Endothelial cell of umbilical vein (primary cell): Measurements from ENCODE around the gene SPOCD1. TPM values are rescaled to one million over a fixed set of nuclear protein-coding genes. Genes with fewer than 3 reads are reported as not detected.

ENCODE experiments used
- BruUV-seq: library from RNA; stranded (reverse); fragments of 400-500 nt; replicated peaks from 2 replicates; lab custom pipeline; 2021; lab: Mats Ljungman, UMichigan
- CTCF ChIA-PET: fragments of 300-600, 350-600 bp; sonication (Branson Sonifier 250); formaldehyde crosslinking; loops from one replicate; lab custom pipeline; 2021; ENCODE audit warnings: antibody characterized with exemption, inconsistent platforms; lab: Charles Lee
- POLR2A ChIA-PET: fragments of 300-600, 350-600 bp; sonication (Branson Sonifier 250); formaldehyde crosslinking; loops from one replicate; lab custom pipeline; 2021; ENCODE audit warnings: antibody characterized with exemption, inconsistent platforms; lab: Charles Lee
- DNase-seq: peaks from one replicate; pipeline ENCODE4 v3.0.0-alpha.2; 2011; ENCODE audit warnings: low read depth, low spot score
- FAIRE-seq: peaks from 2 replicates; lab custom pipeline; 2011; peaks lifted over from hg19 to GRCh38; lab: Jason Lieb, UNC
- H2AFZ ChIP-seq: 2 replicates; pipeline ENCODE4 v1.6.0; 2012; ENCODE audit warnings: low read depth, low read length, control low read depth, inconsistent platforms
- H3K27ac ChIP-seq: 2 replicates; pipeline ENCODE4 v1.5.1; 2011; ENCODE audit warnings: low read depth, mild to moderate bottlenecking, control low read depth, low read length, moderate library complexity; ENCODE audit not compliant: insufficient read depth
- H3K27me3 ChIP-seq, 2 experiments: 2 replicates each; pipeline versions ENCODE4 v1.6.0 to v1.6.1; 2011; ENCODE audit warnings: low read length in 2 of 2, mixed read lengths in 1 of 2; ENCODE audit not compliant: control insufficient read depth in 2 of 2, insufficient read depth in 2 of 2
- H3K36me3 ChIP-seq, 2 experiments: 2 replicates in 1 of 2; 3 replicates in 1 of 2; pipeline ENCODE4 v1.5.1; 2011; ENCODE audit warnings: low read length in 2 of 2, mild to moderate bottlenecking in 1 of 2, moderate library complexity in 1 of 2; ENCODE audit not compliant: control insufficient read depth in 2 of 2, insufficient read depth in 2 of 2; ENCODE audit errors: extremely low read depth in 1 of 2
- H3K4me1 ChIP-seq: 3 replicates; pipeline ENCODE4 v1.5.1; 2011; ENCODE audit warnings: mild to moderate bottlenecking, low read length; ENCODE audit not compliant: control insufficient read depth, insufficient read depth; ENCODE audit errors: extremely low read depth
- H3K4me2 ChIP-seq: 2 replicates; pipeline ENCODE4 v1.6.1; 2011; ENCODE audit warnings: low read length, control low read depth, mixed read lengths; ENCODE audit not compliant: insufficient read depth
- H3K4me3 ChIP-seq, 3 experiments: fragments of 200-600 bp in 1 of 3; sonication (generic), shearing (Covaris generic) in 1 of 3; replicated peaks in 1 of 3; 2 replicates each; pipeline ENCODE4 v1.5.1; 2011 to 2016; ENCODE audit warnings: control low read depth in 3 of 3, low read length in 3 of 3, mild to moderate bottlenecking in 2 of 3, inconsistent platforms in 1 of 3, low read depth in 1 of 3, moderate library complexity in 1 of 3; ENCODE audit not compliant: insufficient read depth in 1 of 3
- H3K79me2 ChIP-seq: 2 replicates; pipeline ENCODE4 v1.6.0; 2012; ENCODE audit warnings: low read length, inconsistent platforms; ENCODE audit not compliant: control insufficient read depth, insufficient read depth
- H3K9ac ChIP-seq: replicated peaks from 2 replicates; pipeline ENCODE3; 2011; ENCODE audit warnings: low read length, control low read depth; ENCODE audit not compliant: insufficient read depth; ENCODE audit errors: extremely low read depth
- H3K9me1 ChIP-seq: replicated peaks from 3 replicates; pipeline ENCODE4 v1.6.0; 2011; ENCODE audit warnings: mild to moderate bottlenecking, low read length; ENCODE audit not compliant: control insufficient read depth, insufficient read depth; ENCODE audit errors: extremely low read depth
- H3K9me3 ChIP-seq: replicated peaks from 2 replicates; pipeline ENCODE4 v1.5.1; 2012; ENCODE audit warnings: low read length, inconsistent platforms; ENCODE audit not compliant: control insufficient read depth, insufficient read depth
- H4K20me1 ChIP-seq: replicated peaks from 2 replicates; pipeline ENCODE3; 2011; ENCODE audit warnings: mild to moderate bottlenecking, low read length; ENCODE audit not compliant: control insufficient read depth, insufficient read depth; ENCODE audit errors: extremely low read depth
- EZH2 ChIP-seq: IDR thresholded peaks from 2 replicates; pipeline ENCODE4 v1.6.1; 2012; ENCODE audit warnings: borderline replicate concordance, low read depth, mild to moderate bottlenecking, moderate library complexity, low read length, inconsistent platforms; ENCODE audit not compliant: severe bottlenecking
- FOS ChIP-seq: IDR thresholded peaks from 2 replicates; pipeline ENCODE4 v1.6.1; 2011; ENCODE audit warnings: mild to moderate bottlenecking, low read length, moderate library complexity, borderline replicate concordance; ENCODE audit not compliant: insufficient read depth
- GATA2 ChIP-seq: IDR thresholded peaks from 2 replicates; pipeline ENCODE4 v1.7.0; 2011; ENCODE audit warnings: low read depth, mild to moderate bottlenecking, moderate library complexity, mixed read lengths, low read length; ENCODE audit not compliant: insufficient read length, insufficient read depth
- JUN ChIP-seq: IDR thresholded peaks from 2 replicates; pipeline ENCODE4 v1.6.1; 2011; ENCODE audit warnings: borderline replicate concordance, low read depth; ENCODE audit not compliant: insufficient read length, insufficient read depth
- MYC ChIP-seq: IDR thresholded peaks from one replicate; pipeline ENCODE4 v1.6.1; 2011; ENCODE audit warnings: mild to moderate bottlenecking, low read depth, low read length
- POLR2A ChIP-seq: IDR thresholded peaks from 2 replicates; pipeline ENCODE4 v1.6.1; 2012; ENCODE audit warnings: low read depth, mild to moderate bottlenecking, control low read depth, low read length
- POLR2AphosphoS5 ChIP-seq: IDR thresholded peaks from 2 replicates; pipeline ENCODE4 v1.6.1; 2012; ENCODE audit warnings: low read depth, mild to moderate bottlenecking, control low read depth, low read length, moderate library complexity; ENCODE audit not compliant: insufficient read depth
- dilution Hi-C: fragments of 300-500 bp; cut with MboI; formaldehyde crosslinking; loops from one replicate; pipeline ENCODE4 v1.15.0; 2019; ENCODE audit warnings: low sequenced_read_pairs; ENCODE audit not compliant: extremely low pct_ligation_motif_present
- intact Hi-C: fragments of 100-400 bp; cut with micrococcal nuclease; formaldehyde crosslinking; loops from one replicate; pipeline ENCODE4 v1.10.0; 2022
- polyA plus RNA-seq, 4 experiments: library from polyadenylated mRNA; depleted of rRNA in 3 of 4; stranded (reverse) in 3 of 4; unstranded in 1 of 4; fragments of >200 nt; gene quantifications; 2 replicates each; pipeline versions ENCODE4 v1.2.1 to v1.2.3, GENCODE V29; 2011 to 2012; ENCODE audit warnings: missing spikeins in 1 of 4
- total RNA-seq: library from RNA; stranded (reverse); gene quantifications from 2 replicates; pipeline ENCODE4 v1.2.3, GENCODE V29; 2021
- TF ChIP-seq, protein P1 (sequence below): IDR thresholded peaks from 2 replicates; pipeline ENCODE4 v1.6.1; 2011; ENCODE audit not compliant: insufficient read depth, insufficient read length
- TF ChIP-seq, protein P2 (sequence below), 2 donors: IDR thresholded peaks; 1 replicate in 1 of 2; 2 replicates in 1 of 2; pipeline ENCODE4 v1.5.1; 2011; ENCODE audit warnings: low read length in 2 of 2, mild to moderate bottlenecking in 2 of 2, moderate library complexity in 2 of 2, control low read depth in 1 of 2, inconsistent platforms in 1 of 2, low read depth in 1 of 2; ENCODE audit not compliant: insufficient read depth in 1 of 2; ENCODE audit errors: extremely low read depth in 1 of 2

Gene SPOCD1
- total and polyA plus RNA-seq, 2 donors (not counting 3 experiments of a cell fraction or from before 2014, with no cell fraction given), result 0.27 to 33.0 TPM

DNA sequence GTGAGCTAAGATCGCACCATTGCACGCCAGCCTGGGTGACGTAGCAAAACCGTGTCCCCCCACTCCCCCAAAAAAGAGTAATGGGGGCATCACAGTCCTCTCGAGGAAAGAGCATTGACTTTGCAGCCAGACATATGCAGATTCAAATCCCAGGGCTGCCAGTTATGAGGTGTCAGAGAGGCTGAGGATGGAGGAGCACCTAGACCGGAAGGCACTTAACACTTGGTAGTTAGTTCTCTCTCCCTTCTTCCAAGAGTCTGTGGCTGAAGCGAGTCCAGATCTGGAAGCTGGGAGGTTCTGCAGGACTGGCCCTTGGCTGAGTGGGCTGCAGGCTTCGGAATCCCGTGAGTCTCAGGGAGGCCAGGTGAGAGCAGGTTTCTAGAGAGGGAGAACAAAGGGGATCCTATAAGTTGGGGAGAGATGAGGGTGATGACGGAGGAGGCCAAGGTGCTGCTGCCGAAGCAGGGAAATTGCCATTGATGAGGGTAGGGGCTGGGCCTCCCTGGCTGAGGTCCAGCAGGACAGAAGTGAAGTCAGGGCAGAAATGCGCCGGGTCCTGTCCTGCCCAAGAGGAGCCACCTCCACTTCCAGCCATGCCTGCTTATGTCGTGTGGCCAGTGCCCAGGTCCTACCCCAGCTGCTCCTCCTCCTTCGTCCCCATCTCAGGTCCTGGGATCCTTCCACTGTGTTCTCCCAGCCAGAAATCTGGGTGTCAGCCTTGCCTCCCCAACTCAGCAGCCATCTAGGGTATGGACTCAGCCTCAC, 13.3 kb upstream of the SPOCD1 start:
- Histone ChIP-seq H2AFZ (no peak overlapping the region), H3K27ac (no peak overlapping the region), H3K4me3 (no peak overlapping the region), H3K4me2 (no peak overlapping the region), H3K79me2 (no peaks in the 10 kb centered on the region), H3K4me1 (no peaks in the 10 kb centered on the region), H3K9ac (no peak overlapping the region), H3K27me3 (no peaks in the 10 kb centered on the region), H3K9me3 (no peaks in the 10 kb centered on the region), H4K20me1 (no peaks in the 10 kb centered on the region), H3K36me3 (no peaks in the 10 kb centered on the region), H3K9me1 (no peaks in the 10 kb centered on the region)
- no peak for FAIRE-seq
- DNase-seq, result no peak
- BruUV-seq, result no TSS peak
- CTCF ChIA-PET, result interaction anchor here (1.0 to 1.4 kb wide), 2 partner anchors 23 to 148 kb away, joined by 3 read pairs; no protein-coding TSS in a partner anchor
- no peak for TF ChIP-seq GATA2
- TF ChIP-seq JUN, result no peak
- no peak for TF ChIP-seq EZH2
- TF ChIP-seq, protein P1, sequence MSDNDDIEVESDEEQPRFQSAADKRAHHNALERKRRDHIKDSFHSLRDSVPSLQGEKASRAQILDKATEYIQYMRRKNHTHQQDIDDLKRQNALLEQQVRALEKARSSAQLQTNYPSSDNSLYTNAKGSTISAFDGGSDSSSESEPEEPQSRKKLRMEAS, result no peak
- no peak for TF ChIP-seq MYC
- TF ChIP-seq POLR2AphosphoS5, result no peak
- TF ChIP-seq FOS, result no peak
- TF ChIP-seq POLR2A, result no peak
- TF ChIP-seq, protein P2, sequence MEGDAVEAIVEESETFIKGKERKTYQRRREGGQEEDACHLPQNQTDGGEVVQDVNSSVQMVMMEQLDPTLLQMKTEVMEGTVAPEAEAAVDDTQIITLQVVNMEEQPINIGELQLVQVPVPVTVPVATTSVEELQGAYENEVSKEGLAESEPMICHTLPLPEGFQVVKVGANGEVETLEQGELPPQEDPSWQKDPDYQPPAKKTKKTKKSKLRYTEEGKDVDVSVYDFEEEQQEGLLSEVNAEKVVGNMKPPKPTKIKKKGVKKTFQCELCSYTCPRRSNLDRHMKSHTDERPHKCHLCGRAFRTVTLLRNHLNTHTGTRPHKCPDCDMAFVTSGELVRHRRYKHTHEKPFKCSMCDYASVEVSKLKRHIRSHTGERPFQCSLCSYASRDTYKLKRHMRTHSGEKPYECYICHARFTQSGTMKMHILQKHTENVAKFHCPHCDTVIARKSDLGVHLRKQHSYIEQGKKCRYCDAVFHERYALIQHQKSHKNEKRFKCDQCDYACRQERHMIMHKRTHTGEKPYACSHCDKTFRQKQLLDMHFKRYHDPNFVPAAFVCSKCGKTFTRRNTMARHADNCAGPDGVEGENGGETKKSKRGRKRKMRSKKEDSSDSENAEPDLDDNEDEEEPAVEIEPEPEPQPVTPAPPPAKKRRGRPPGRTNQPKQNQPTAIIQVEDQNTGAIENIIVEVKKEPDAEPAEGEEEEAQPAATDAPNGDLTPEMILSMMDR (IDR thresholded peaks at IDR 0.05; ENCODE audit: extremely low read depth in 1 of 2, insufficient read depth in 1 of 2, low read depth in 1 of 2, low read length in 2 of 2), result no peak
- dilution Hi-C loops, result no loop called here
- POLR2A ChIA-PET, result no interaction called here
- intact Hi-C loops, result no loop called here
